Transverse colon (tissue), 4 donors: Measurements from ENCODE around the gene COQ10B.

Source experiments
- EP300 ChIP-seq: sonication (generic); formaldehyde crosslinking; IDR thresholded peaks from one replicate; pipeline ENCODE4 v1.6.1; 2017; ENCODE audit warnings: antibody characterized with exemption, low read depth
- POLR2AphosphoS5 ChIP-seq, 3 donors: sonication (generic); formaldehyde crosslinking; IDR thresholded peaks; one replicate each; pipeline ENCODE4 v1.6.1; 2016; ENCODE audit warnings: antibody characterized with exemption in 3 of 3
- TF ChIP-seq, protein P1 (sequence below), 5 experiments: fragments of 200-600 bp in 3 of 5; fragments of 450-650 bp in 2 of 5; sonication (generic) in 3 of 5; IDR thresholded peaks; 1 replicate in 2 of 5; 2 replicates in 3 of 5; pipeline ENCODE4 v1.5.1; 2016 to 2017; ENCODE audit warnings: antibody characterized with exemption in 5 of 5, inconsistent platforms in 3 of 5, mild to moderate bottlenecking in 2 of 5, moderate library complexity in 1 of 5

DNA sequence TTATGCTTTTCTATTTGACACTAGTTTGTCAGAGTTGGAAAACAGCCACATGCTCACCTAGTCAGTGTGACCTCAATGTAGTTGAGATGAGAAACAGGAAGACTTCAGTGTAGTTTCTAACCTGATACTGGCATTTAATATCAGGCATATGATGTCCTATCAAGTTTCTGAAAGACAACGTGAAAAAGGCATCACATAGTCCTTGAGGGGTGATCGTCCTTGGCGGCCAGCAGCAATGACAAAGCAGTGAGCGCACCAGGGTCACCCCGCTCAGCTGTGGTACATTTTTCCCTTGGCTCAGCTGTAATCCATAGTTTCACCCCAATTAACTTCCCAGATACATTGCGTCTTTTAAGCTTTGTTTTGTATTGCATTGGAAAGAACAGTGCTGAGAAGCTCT, 51.2 kb downstream of the COQ10B start:
- TF ChIP-seq, protein P1, sequence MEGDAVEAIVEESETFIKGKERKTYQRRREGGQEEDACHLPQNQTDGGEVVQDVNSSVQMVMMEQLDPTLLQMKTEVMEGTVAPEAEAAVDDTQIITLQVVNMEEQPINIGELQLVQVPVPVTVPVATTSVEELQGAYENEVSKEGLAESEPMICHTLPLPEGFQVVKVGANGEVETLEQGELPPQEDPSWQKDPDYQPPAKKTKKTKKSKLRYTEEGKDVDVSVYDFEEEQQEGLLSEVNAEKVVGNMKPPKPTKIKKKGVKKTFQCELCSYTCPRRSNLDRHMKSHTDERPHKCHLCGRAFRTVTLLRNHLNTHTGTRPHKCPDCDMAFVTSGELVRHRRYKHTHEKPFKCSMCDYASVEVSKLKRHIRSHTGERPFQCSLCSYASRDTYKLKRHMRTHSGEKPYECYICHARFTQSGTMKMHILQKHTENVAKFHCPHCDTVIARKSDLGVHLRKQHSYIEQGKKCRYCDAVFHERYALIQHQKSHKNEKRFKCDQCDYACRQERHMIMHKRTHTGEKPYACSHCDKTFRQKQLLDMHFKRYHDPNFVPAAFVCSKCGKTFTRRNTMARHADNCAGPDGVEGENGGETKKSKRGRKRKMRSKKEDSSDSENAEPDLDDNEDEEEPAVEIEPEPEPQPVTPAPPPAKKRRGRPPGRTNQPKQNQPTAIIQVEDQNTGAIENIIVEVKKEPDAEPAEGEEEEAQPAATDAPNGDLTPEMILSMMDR (IDR thresholded peaks at IDR 0.05) = no peak
- TF ChIP-seq POLR2AphosphoS5 (IDR thresholded peaks at IDR 0.05) (no peak), EP300 (no peak)
